Cardiac muscle cell (in vitro differentiated cells and primary cell): ENCODE measurements around the gene PNMA1. TPM values are rescaled to one million over a fixed set of nuclear protein-coding genes. Genes with fewer than 3 reads are reported as not detected.

Source experiments
- DNase-seq, 2 donors: peaks; one replicate each; pipeline versions ENCODE4 v3.0.0 to v3.0.0-alpha.2; 2010 to 2017; ENCODE audit warnings: low read depth in 1 of 2, low spot score in 1 of 2
- H3K27ac ChIP-seq: fragments of 200-600 bp; sonication (generic); 2 replicates; pipeline ENCODE4 v1.5.1; 2016
- H3K27me3 ChIP-seq: fragments of 200-600 bp; sonication (generic); 2 replicates; pipeline ENCODE4 v1.6.0; 2016; ENCODE audit warnings: control low read depth
- H3K36me3 ChIP-seq: fragments of 200-600 bp; sonication (generic); 2 replicates; pipeline ENCODE4 v1.5.1; 2016; ENCODE audit warnings: control low read depth
- H3K4me1 ChIP-seq: fragments of 200-600 bp; sonication (generic); 2 replicates; pipeline ENCODE4 v1.8.1; 2017; ENCODE audit warnings: low read depth, mild to moderate bottlenecking, mixed run types
- H3K4me3 ChIP-seq: fragments of 200-600 bp; sonication (generic); 2 replicates; pipeline ENCODE4 v1.5.1; 2016; ENCODE audit warnings: mild to moderate bottlenecking
- H3K9me3 ChIP-seq: fragments of 200-600 bp; sonication (generic); 2 replicates; pipeline ENCODE4 v1.5.1; 2017; ENCODE audit warnings: low read depth, mild to moderate bottlenecking, control low read depth
- CTCF ChIP-seq: IDR thresholded peaks from 2 replicates; pipeline ENCODE4 v1.5.1; 2012; ENCODE audit warnings: low read depth, mild to moderate bottlenecking, low read length
- polyA plus RNA-seq: library from polyadenylated mRNA; unstranded; fragments of >200 nt; fragmentation: Nextera tagmentation; extraction: Ambion mirVana; gene quantifications from 2 replicates; pipeline ENCODE4 v1.2.1, GENCODE V29; 2016
- total RNA-seq: library from RNA; depleted of rRNA; stranded (reverse); fragments of >200 nt; gene quantifications from 2 replicates; pipeline ENCODE4 v1.2.3, GENCODE V29; 2016

The PNMA1 gene
- total and polyA plus RNA-seq, 2 experiments from 2014 or later, result 39.9 to 77.4 TPM

DNA sequence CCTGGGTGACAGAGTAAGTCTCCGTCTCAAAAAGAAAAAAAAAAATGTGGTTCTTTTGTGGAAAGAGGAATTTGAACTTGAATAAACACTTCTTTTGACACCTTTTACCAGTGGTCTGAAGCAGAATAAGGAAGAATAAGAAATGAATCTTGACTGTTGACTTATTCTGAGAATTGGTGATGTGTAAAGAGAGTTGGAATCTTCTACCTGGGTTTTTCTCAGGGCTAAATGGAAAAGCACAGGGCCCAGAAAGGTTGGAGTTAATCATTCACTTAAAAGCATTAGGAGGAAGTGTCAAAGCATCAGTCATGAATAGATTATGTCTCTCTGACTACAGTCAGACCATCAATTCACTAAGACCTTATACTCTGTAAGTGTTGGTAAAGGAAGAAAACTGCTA lies 13.9 kb downstream of the PNMA1 start:
- no peak for TF ChIP-seq CTCF
- no peak for DNase-seq
- H3K4me1 ChIP-seq, result no peaks in the 10 kb centered on the region
- no peaks in the 10 kb centered on the region for H3K9me3 ChIP-seq
- no peak overlapping the region for H3K4me3 ChIP-seq
- H3K27me3 ChIP-seq, result no peaks in the 10 kb centered on the region
- peaks cover 4% of the 10 kb centered on the region for H3K36me3 ChIP-seq
- no peak overlapping the region for H3K27ac ChIP-seq

DNA sequence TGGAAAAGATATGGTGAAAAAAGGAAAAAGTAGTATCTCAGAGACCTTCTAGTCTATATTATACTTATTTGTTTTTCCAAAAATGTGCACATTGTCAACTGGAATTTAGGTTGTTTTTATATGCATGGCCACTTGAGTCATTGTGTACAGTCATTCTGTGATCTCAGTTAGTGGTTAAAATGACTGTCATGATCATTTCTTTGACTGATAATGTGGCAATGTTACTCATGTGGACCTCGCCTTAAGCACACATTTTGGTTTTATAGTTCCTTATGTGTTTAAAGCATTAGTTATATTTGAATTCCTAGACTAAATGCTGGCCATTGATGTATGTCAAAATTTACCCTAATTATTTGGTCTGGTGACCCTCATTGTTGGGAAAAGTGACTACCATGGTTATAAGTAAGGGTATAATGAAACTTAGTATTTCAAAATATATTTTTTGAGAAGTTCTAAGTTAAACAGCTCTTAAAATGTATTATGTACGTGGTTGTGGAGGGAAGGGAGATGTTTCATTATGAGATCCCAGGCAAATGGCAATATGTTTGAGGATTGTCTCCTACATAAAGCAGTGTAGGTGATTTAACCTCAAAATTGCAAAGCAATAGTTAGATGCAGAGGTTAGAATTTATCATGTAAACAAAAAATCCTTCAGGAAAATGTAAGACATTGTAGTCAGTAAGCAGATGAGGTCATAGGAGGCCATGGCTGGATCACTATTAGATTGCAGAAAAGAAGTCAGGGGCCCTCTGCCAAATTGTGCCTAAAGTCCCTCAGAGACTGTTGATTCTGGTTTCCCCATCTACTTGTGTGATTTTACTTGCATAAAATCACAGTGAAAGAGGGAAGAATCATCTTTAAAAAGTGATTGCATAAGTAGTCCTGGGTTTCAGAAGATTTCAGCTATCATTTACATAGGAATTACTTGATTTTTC lies 17.5 kb downstream of the PNMA1 start:
- Histone ChIP-seq H3K4me3 (no peak overlapping the region), H3K4me1 (no peaks in the 10 kb centered on the region), H3K27me3 (no peaks in the 10 kb centered on the region), H3K9me3 (no peaks in the 10 kb centered on the region), H3K27ac (no peak overlapping the region), H3K36me3 (peaks cover 4% of the 10 kb centered on the region)
- DNase-seq, result peak in 1 of 2 donors; percentile 25
- no peak for TF ChIP-seq CTCF

DNA sequence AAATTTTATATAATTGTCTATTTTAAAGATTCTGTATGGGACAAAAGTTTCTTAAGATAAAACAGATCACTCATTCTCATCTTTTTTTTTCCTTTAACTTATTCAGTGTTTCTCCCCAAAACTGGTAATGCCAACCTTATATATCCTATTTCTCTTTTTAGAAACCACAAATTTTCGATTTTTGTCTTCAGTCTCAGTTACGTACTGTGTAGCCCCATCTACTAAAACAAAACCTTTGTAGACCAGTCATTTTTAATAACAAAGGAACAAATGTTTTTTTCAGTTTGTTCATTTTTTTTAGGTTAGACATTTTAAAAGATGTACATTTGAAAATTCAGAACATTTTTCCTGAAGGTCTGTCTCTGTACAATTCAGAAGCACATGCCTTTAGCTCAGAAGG lies 18.2 kb downstream of the PNMA1 start:
- H3K4me3 ChIP-seq, result no peak overlapping the region
- H3K27me3 ChIP-seq, result no peaks in the 10 kb centered on the region
- no peak overlapping the region for H3K27ac ChIP-seq
- TF ChIP-seq CTCF, result no peak
- H3K36me3 ChIP-seq, result peaks cover 6% of the 10 kb centered on the region
- no peak for DNase-seq
- no peaks in the 10 kb centered on the region for H3K9me3 ChIP-seq
- no peaks in the 10 kb centered on the region for H3K4me1 ChIP-seq

- no peak for DNase-seq
- no peak overlapping the region for H3K4me3 ChIP-seq
- no peaks in the 10 kb centered on the region for H3K9me3 ChIP-seq
- H3K27ac ChIP-seq, result no peak overlapping the region
- no peaks in the 10 kb centered on the region for H3K4me1 ChIP-seq
- no peak for TF ChIP-seq CTCF
- peaks cover 11% of the 10 kb centered on the region for H3K36me3 ChIP-seq
- H3K27me3 ChIP-seq, result no peaks in the 10 kb centered on the region
These were observed 19.1 kb downstream of the PNMA1 start for GRCh38 chr14:73695082-73695481.

- Histone ChIP-seq H3K4me1 (no peaks in the 10 kb centered on the region), H3K27ac (no peak overlapping the region), H3K27me3 (no peaks in the 10 kb centered on the region), H3K36me3 (peaks cover 11% of the 10 kb centered on the region), H3K4me3 (no peak overlapping the region), H3K9me3 (no peaks in the 10 kb centered on the region)
- DNase-seq, result no peak
- TF ChIP-seq CTCF, result no peak
These were observed 20.1 kb downstream of the PNMA1 start for GRCh38 chr14:73694083-73694482.
